Liver (tissue), 3 donors: ENCODE measurements around the gene NLRP6.

Source experiments
- ATF3 ChIP-seq: IDR thresholded peaks from 2 replicates; pipeline ENCODE4 v1.6.1; 2016; ENCODE audit warnings: antibody characterized with exemption
- CTCF ChIP-seq: fragments of 150-350 bp; IDR thresholded peaks from 2 replicates; pipeline ENCODE4 v1.5.1; 2017; ENCODE audit warnings: improper control_type of control experiment, low read depth, low read length; ENCODE audit not compliant: missing input control
- JUND ChIP-seq, 2 donors: IDR thresholded peaks; 2 replicates each; pipeline ENCODE4 v1.6.1; 2016; ENCODE audit warnings: antibody characterized with exemption in 2 of 2
- MAX ChIP-seq: IDR thresholded peaks from 2 replicates; pipeline ENCODE4 v1.6.1; 2016; ENCODE audit warnings: antibody characterized with exemption
- TAF1 ChIP-seq: conservative IDR thresholded peaks from 2 replicates; pipeline ENCODE4 v1.6.1; 2016; ENCODE audit warnings: antibody characterized with exemption, mild to moderate bottlenecking
- donor health status: healthy.
- donor health status: healthy.

GRCh38 chr11:329886-330253 lies 51.7 kb downstream of the NLRP6 start:
- TF ChIP-seq MAX (no peak), CTCF (no peak), TAF1 (no peak), JUND (IDR thresholded peaks at IDR 0.05) (no peak), ATF3 (no peak)
